SW 1271 (cell line): ENCODE measurements around the gene HMCN2.

ENCODE experiments used
- DNase-seq, 2 experiments: peaks; one replicate each; lab custom pipeline; 2025; lab: John Stamatoyannopoulos, UW

The HMCN2 gene

GRCh38 chr9:130470950-130471349 lies 205.4 kb downstream of the HMCN2 start:
- DNase-seq = no peak

- DNase-seq = no peak
These were observed 206.0 kb downstream of the HMCN2 start for GRCh38 chr9:130471411-130472183.

GRCh38 chr9:130472184-130472705 lies 206.7 kb downstream of the HMCN2 start:
- no peak for DNase-seq

- no peak for DNase-seq
These were observed 207.4 kb downstream of the HMCN2 start for GRCh38 chr9:130473009-130473408.

DNA sequence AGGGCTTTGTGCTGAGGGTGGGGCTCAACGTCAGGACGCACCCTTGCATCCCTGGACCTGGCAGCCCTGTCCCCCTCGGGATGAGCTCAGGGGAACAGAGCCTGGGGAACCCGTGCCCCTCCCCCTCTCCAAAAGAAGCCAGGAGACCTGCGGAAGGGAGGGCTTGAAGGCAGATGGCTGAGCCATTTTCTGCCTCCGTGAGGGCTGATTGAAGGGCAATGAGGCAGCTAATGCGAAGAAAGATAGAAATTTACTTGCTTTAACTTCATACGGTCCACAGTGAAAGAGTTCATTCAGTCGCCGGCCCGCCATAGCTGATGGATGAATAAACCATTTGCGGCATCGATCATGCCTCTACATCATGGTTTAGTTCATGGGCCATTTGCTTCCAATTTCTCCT lies 208.0 kb downstream of the HMCN2 start:
- DNase-seq = no peak

DNA sequence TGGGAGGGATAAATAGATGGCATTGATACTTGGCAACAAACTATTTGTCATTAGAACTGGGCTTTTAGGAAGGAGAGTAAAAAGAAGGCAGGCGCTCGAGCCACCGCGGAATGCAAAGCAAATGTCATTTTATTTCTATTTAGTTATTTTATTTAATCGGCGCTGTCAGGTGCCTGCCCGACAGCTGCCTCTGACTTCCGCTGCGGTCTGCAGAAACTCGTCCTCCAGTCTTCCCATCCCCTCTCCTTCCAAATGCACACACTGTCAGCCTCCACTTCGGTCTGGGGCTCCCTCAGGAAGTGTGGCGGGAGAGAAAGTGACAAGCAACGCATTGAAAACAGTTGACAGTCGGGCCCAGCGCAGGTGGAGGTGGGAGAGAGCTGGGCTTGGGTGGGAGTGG lies 208.5 kb downstream of the HMCN2 start:
- no peak for DNase-seq

GRCh38 chr9:130476151-130476730 lies 210.7 kb downstream of the HMCN2 start:
- no peak for DNase-seq

DNA sequence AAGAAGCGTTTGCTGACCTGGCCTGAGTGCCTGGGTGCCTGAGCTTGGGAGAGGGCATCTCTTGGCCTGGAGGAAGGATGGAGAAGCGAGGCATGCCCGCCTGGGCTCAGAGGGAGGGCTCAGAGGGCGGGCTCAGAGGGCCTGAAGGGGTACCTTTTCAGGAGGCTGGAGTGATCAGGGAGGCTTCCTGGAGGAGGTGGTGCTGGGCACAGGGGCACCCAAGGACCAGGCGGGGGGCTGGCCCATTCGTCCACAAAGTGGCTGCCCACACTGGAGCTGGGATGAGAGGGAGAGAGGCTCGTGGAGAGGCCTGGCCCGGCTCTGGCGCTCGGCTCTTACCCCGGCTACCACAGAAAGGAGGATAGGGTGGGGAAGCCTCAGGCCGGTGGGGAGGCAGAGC lies 212.0 kb downstream of the HMCN2 start:
- DNase-seq = no peak

GRCh38 chr9:130478152-130478551 lies 212.6 kb downstream of the HMCN2 start:
- no peak for DNase-seq

DNA sequence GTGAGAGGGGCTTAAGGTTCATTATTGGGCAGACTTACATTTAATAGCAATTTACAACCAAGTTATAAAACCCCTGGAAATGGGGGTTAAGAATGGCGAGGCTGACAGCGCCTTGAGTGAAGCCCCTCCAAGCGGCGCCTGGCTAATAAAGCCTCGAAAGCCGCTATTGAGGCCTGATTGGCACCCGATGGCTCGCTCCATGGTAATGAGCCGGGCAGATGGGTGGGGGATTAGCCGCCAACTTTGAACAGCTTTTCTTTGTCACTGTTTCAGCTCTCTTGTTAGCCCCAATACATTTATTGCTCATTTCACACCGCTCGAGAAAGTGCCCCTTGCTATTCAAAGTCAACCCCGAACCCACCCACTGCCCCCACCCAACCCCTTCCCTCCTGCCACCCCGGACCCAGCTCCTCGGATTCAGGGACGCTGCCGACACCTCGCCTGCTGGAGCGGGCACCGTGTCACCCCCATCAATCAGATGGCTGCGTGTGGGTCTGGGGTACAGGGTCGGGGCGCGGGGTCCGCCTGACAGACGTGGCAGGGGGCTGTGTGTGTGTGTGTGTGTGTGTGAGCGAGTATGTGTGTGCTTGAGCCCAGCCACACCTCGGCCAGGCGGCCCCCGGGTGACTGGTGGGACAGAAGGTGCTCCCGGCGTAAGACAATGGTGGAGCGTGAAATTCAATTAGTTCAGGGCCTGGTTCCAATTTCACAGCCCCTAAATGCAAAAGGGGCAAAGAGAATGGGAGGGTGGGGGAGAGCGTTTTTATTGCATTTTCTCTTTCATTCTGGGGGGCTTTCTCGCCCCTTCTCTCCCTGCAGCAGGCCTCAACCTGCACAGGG lies 213.4 kb downstream of the HMCN2 start:
- DNase-seq = no peak

- DNase-seq = no peak
These were observed 214.0 kb downstream of the HMCN2 start for GRCh38 chr9:130479587-130479986.

DNA sequence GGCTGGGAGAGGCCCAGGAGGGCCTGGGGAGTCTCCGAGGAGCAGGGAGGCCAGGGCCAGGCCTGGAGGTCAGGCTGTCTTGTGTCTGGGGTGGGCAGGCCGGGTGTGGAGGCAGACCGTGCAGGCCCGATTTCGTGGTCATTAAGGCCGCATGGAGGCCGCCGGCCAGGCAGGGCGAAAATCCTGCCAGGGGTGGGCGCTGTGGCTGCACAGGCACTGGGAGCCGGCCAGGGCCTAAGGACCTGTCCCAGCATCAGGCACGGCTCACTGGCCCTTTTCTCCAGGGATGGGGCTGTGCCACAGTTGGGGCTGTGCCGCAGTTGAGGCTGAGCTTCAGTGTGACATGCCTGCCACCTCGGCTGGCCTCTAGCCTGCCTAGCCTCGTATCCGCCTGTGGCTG lies 215.1 kb downstream of the HMCN2 start:
- no peak for DNase-seq

DNA sequence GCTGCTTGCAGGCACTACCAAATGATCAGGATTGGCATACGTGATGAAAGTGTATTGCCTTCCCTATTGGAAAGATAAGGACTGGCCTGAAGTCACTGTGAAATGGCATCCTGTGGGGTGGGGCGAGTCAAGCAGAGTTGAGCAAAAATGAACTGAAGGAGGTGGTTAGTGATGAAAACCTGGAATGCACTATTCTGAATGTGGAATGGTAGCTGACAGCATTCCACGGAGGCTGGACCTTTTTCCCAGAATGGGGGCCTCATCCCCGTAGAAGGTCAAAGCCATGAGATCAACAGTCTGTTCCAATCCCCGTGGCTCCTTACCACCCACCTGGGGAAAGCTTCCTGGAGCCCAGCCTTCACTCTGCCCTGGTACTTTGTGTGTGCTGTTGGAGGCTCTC lies 216.9 kb downstream of the HMCN2 start:
- no peak for DNase-seq

- no peak for DNase-seq
These were observed 217.9 kb downstream of the HMCN2 start for GRCh38 chr9:130483371-130483971.
